MCF 10A (cell line): ENCODE measurements around the gene CHRNB4. TPM values are rescaled to one million over a fixed set of nuclear protein-coding genes. Genes with fewer than 3 reads are reported as not detected.

ENCODE experiments used
- BruUV-seq: library from RNA; stranded (reverse); fragments of 400-500 nt; replicated peaks from 2 replicates; lab custom pipeline; 2021; lab: Mats Ljungman, UMichigan
- CTCF ChIA-PET: fragments of 300-600 bp; sonication (Branson Sonifier 250); formaldehyde crosslinking; extraction: SDS; loops from one replicate; lab custom pipeline; 2021; ENCODE audit warnings: antibody characterized with exemption, inconsistent platforms; lab: Yijun Ruan, JAX
- POLR2A ChIA-PET: fragments of 300-600, 350-650 bp; sonication (Branson Sonifier 250); formaldehyde crosslinking; extraction: SDS; loops from one replicate; lab custom pipeline; 2020; ENCODE audit warnings: antibody characterized with exemption, inconsistent platforms; lab: Yijun Ruan, JAX
- DNase-seq: peaks from one replicate; pipeline ENCODE4 v3.0.0-alpha.2; 2018; ENCODE audit not compliant: unreplicated experiment
- H3K27ac Mint-ChIP-seq: one replicate; pipeline ENCODE4 v1.8.0; 2022; ENCODE audit warnings: mild to moderate bottlenecking, low read depth, mixed read lengths; ENCODE audit not compliant: unreplicated experiment
- H3K27me3 Mint-ChIP-seq: one replicate; pipeline ENCODE4 v1.8.0; 2022; ENCODE audit warnings: mixed read lengths; ENCODE audit not compliant: insufficient read depth, unreplicated experiment
- H3K36me3 Mint-ChIP-seq: one replicate; pipeline ENCODE4 v1.8.0; 2022; ENCODE audit warnings: mild to moderate bottlenecking, moderate library complexity, mixed read lengths; ENCODE audit not compliant: insufficient read depth, unreplicated experiment
- H3K4me1 Mint-ChIP-seq: one replicate; pipeline ENCODE4 v1.8.0; 2022; ENCODE audit warnings: mixed read lengths; ENCODE audit not compliant: insufficient read depth, unreplicated experiment
- H3K4me3 Mint-ChIP-seq: one replicate; pipeline ENCODE4 v1.8.0; 2022; ENCODE audit warnings: mild to moderate bottlenecking, moderate library complexity, mixed read lengths; ENCODE audit not compliant: unreplicated experiment
- H3K9me3 Mint-ChIP-seq: one replicate; pipeline ENCODE4 v1.8.0; 2022; ENCODE audit warnings: mixed read lengths; ENCODE audit not compliant: unreplicated experiment
- intact Hi-C: fragments of 100-400 bp; cut with micrococcal nuclease; formaldehyde crosslinking; loops from 2 replicates; pipeline ENCODE4 v1.14.1; 2022
- total RNA-seq: library from RNA; stranded (reverse); gene quantifications from 2 replicates; pipeline ENCODE4 v1.2.3, GENCODE V29; 2022
- TF ChIP-seq, protein P1 (sequence below): fragments of 200-600 bp; IDR thresholded peaks from one replicate; pipeline ENCODE4 v1.8.0; 2022; ENCODE audit warnings: antibody characterized with exemption, mild to moderate bottlenecking; ENCODE audit not compliant: unreplicated experiment

The CHRNB4 gene
- total RNA-seq, 1 experiment from 2014 or later = not detected

DNA sequence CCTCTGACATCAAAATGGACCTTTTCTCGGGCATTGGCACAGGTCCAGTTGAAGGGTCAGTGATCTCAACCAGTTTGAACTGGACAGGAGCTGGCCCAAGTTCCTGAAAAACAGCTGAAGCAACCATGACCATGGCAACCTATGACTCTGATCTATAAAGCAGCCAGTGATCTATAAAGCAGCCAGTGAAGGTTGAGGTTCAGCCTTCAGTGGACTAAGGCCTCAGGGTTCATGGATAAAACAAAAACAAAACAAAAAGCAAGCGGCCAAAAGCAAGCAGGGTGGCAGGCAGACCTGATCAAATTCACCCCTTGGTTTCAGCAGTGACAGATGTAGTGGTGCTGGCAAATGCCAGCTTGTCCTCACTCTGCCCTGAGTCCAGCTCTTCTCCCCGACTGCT, 10.0 kb upstream of the CHRNB4 start:
- no peaks in the 10 kb centered on the region for H3K9me3 Mint-ChIP-seq
- no peaks in the 10 kb centered on the region for H3K36me3 Mint-ChIP-seq
- H3K27ac Mint-ChIP-seq = no peak overlapping the region

DNA sequence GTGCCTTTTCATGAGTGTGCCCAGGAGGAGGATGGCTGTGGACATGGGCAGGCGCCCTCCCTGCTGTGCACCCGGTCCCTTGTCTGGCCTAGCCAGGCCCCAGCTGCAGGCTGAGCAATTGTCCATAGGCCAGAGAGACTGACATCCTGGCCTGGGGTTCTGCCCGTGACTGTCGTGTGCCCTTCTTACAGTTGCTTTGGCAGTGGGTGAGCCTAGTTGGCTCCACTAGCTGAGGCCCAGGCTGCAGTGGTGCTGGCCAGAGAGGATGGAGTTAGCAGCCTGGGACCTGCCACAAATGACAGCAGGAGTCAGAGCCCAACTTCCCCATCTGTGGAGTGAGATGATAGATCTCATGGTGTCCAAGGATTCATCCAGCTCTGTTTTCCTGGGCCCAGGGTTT, 9.0 kb upstream of the CHRNB4 start:
- H3K4me3 Mint-ChIP-seq = no peak overlapping the region
- ChIA-PET POLR2A (no interaction called here), CTCF (interaction anchor here (1.7 kb wide), 1 partner anchor 11 kb away, joined by 7 read pairs; no protein-coding TSS in a partner anchor)
- DNase-seq = no peak
- H3K4me1 Mint-ChIP-seq = no peaks in the 10 kb centered on the region
- no peaks in the 10 kb centered on the region for H3K36me3 Mint-ChIP-seq
- H3K27ac Mint-ChIP-seq = no peak overlapping the region
- TF ChIP-seq, protein P1, sequence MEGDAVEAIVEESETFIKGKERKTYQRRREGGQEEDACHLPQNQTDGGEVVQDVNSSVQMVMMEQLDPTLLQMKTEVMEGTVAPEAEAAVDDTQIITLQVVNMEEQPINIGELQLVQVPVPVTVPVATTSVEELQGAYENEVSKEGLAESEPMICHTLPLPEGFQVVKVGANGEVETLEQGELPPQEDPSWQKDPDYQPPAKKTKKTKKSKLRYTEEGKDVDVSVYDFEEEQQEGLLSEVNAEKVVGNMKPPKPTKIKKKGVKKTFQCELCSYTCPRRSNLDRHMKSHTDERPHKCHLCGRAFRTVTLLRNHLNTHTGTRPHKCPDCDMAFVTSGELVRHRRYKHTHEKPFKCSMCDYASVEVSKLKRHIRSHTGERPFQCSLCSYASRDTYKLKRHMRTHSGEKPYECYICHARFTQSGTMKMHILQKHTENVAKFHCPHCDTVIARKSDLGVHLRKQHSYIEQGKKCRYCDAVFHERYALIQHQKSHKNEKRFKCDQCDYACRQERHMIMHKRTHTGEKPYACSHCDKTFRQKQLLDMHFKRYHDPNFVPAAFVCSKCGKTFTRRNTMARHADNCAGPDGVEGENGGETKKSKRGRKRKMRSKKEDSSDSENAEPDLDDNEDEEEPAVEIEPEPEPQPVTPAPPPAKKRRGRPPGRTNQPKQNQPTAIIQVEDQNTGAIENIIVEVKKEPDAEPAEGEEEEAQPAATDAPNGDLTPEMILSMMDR = no peak
- H3K27me3 Mint-ChIP-seq = no peaks in the 10 kb centered on the region
- H3K9me3 Mint-ChIP-seq = no peaks in the 10 kb centered on the region
- intact Hi-C loops = no loop called here
- no TSS peak for BruUV-seq

More for the DNA sequence above, 10.0 kb upstream of the CHRNB4 start:
- H3K4me3 Mint-ChIP-seq = no peak overlapping the region
- no peak for DNase-seq
- intact Hi-C loops = no loop called here
- no peaks in the 10 kb centered on the region for H3K4me1 Mint-ChIP-seq
- no TSS peak for BruUV-seq
- TF ChIP-seq, protein P1 = no peak
- POLR2A ChIA-PET = no interaction called here
- CTCF ChIA-PET = interaction anchor here (2.0 kb wide), 1 partner anchor 58 kb away, joined by 10 read pairs; no protein-coding TSS in a partner anchor
- H3K27me3 Mint-ChIP-seq = no peaks in the 10 kb centered on the region

DNA sequence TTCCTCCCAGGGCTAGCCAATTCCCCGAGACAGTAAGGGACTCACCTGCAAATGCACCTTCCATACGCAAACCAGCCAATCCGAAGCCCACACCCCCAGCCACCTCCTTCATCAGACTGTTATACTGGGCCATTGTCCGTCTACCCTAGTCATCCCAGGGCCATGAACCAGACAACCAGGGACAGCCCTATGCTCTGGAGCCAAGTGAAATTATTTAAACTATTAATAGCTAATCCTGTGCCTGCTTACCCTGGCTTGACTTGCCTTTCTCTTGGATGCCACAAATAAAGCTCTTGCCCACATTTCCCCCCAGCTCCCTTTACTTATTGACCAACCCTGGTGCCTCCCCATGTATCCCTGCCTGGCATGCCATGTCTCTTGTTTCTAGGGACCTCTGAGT, 4.0 kb upstream of the CHRNB4 start:
- BruUV-seq = no TSS peak
- Mint-ChIP-seq H3K36me3 (no peaks in the 10 kb centered on the region), H3K4me1 (no peaks in the 10 kb centered on the region), H3K27me3 (no peaks in the 10 kb centered on the region), H3K27ac (no peak overlapping the region), H3K9me3 (no peaks in the 10 kb centered on the region), H3K4me3 (no peak overlapping the region)
- TF ChIP-seq, protein P1 = no peak
- no peak for DNase-seq
- ChIA-PET POLR2A (no interaction called here), CTCF (interaction anchor here (0.5 to 1.4 kb wide), 4 partner anchors 27 to 335 kb away, joined by 3 to 4 read pairs (median 3); no protein-coding TSS in a partner anchor)
- intact Hi-C loops = no loop called here

DNA sequence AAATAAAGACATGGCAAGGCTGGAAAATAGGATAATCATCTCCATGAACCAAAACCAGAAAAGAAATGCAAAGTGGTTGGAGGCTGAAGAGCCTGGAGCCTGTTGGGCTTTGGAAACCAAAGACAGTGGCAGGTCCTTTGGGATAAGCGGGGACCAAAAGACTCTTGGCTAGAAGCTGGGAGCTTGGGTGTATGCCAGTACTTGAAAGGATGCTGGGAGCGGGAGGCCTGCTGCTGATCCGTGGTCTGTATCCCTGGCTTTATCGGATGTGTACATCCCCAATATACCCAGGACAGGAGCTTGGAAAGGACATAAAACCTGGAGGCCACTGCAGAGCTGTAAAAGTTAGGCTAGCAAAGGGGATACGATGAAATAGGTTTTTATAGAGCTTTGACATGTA, 1.3 kb upstream of the CHRNB4 start:
- POLR2A ChIA-PET = interaction anchor here (0.7 kb wide), 1 partner anchor 468 kb away, joined by 3 read pairs; no protein-coding TSS in a partner anchor
- H3K4me3 Mint-ChIP-seq = no peak overlapping the region

More for the DNA sequence above, 1.3 kb upstream of the CHRNB4 start:
- BruUV-seq = no TSS peak
- DNase-seq = no peak
- Mint-ChIP-seq H3K36me3 (no peaks in the 10 kb centered on the region), H3K4me1 (no peaks in the 10 kb centered on the region), H3K27me3 (no peaks in the 10 kb centered on the region), H3K9me3 (no peaks in the 10 kb centered on the region), H3K27ac (no peak overlapping the region)
- CTCF ChIA-PET = interaction anchor here (0.5 kb wide), 1 partner anchor 76 kb away, joined by 3 read pairs; no protein-coding TSS in a partner anchor
- TF ChIP-seq, protein P1 = no peak
- intact Hi-C loops = no loop called here
